ELF-1 (cell line): ENCODE results near the gene FAM53A.
"Not testable (repeated sequence)": the region's sequence is repeated elsewhere in the genome, so short reads cannot be mapped to it uniquely, and the experiment has no call there.

ENCODE experiments used
- DNase-seq: peaks from one replicate; pipeline ENCODE4 v3.0.0-alpha.2; 2016; ENCODE audit warnings: low read depth, low spot score

Gene FAM53A

GRCh38 chr4:1607436-1608195 lies 76.5 kb downstream of the FAM53A start:
- not testable (repeated sequence) for DNase-seq

GRCh38 chr4:1604706-1605205 lies 79.4 kb downstream of the FAM53A start:
- DNase-seq, result no peak

GRCh38 chr4:1604181-1604705 lies 79.9 kb downstream of the FAM53A start:
- DNase-seq, result no peak

GRCh38 chr4:1603413-1604135 lies 80.5 kb downstream of the FAM53A start:
- DNase-seq, result no peak

GRCh38 chr4:1602655-1603412 lies 81.3 kb downstream of the FAM53A start:
- DNase-seq, result no peak

GRCh38 chr4:1601852-1602654 lies 82.1 kb downstream of the FAM53A start:
- DNase-seq, result no peak

GRCh38 chr4:1601533-1601835 lies 82.6 kb downstream of the FAM53A start:
- DNase-seq, result no peak

GRCh38 chr4:1600811-1601532 lies 83.1 kb downstream of the FAM53A start:
- no peak for DNase-seq

GRCh38 chr4:1600211-1600780 lies 83.8 kb downstream of the FAM53A start:
- DNase-seq, result no peak

- DNase-seq, result no peak
These were observed 84.5 kb downstream of the FAM53A start for GRCh38 chr4:1599491-1600210.

- DNase-seq, result no peak
These were observed 85.1 kb downstream of the FAM53A start for GRCh38 chr4:1599026-1599481.

- DNase-seq, result no peak
These were observed 85.7 kb downstream of the FAM53A start for GRCh38 chr4:1598206-1599025.

- no peak for DNase-seq
These were observed 86.8 kb downstream of the FAM53A start for GRCh38 chr4:1597021-1597931.

GRCh38 chr4:1596393-1596792 lies 87.7 kb downstream of the FAM53A start:
- no peak for DNase-seq

- DNase-seq, result no peak
These were observed 88.3 kb downstream of the FAM53A start for GRCh38 chr4:1595789-1596325.

- no peak for DNase-seq
These were observed 89.0 kb downstream of the FAM53A start for GRCh38 chr4:1594871-1595788.
